Ectodermal cell (in vitro differentiated cells): ENCODE data around the gene CIDEC.
"Not testable (repeated sequence)": the region's sequence is repeated elsewhere in the genome, so short reads cannot be mapped to it uniquely, and the experiment has no call there.

Source experiments
- H3K27ac ChIP-seq: 2 replicates; pipeline ENCODE4 v1.7.0; 2013; ENCODE audit warnings: mild to moderate bottlenecking, low read depth, low read length; ENCODE audit not compliant: insufficient read depth, poor library complexity, severe bottlenecking
- H3K27me3 ChIP-seq: 2 replicates; pipeline ENCODE4 v1.7.0; 2013; ENCODE audit warnings: mild to moderate bottlenecking, low read length; ENCODE audit not compliant: insufficient read depth, control insufficient read depth, poor library complexity, severe bottlenecking
- H3K36me3 ChIP-seq: one replicate; pipeline ENCODE4 v1.7.0; 2013; ENCODE audit warnings: low read length; ENCODE audit not compliant: control insufficient read depth, insufficient read depth
- H3K4me1 ChIP-seq: one replicate; pipeline ENCODE4 v1.7.0; 2013; ENCODE audit warnings: low read length; ENCODE audit not compliant: control insufficient read depth, insufficient read depth
- H3K4me3 ChIP-seq: 2 replicates; pipeline ENCODE4 v1.7.0; 2013; ENCODE audit warnings: low read depth, low read length, control low read depth; ENCODE audit not compliant: insufficient read depth
- H3K9me3 ChIP-seq: 2 replicates; pipeline ENCODE4 v1.7.0; 2013; ENCODE audit warnings: mild to moderate bottlenecking, low read length, moderate library complexity; ENCODE audit not compliant: control insufficient read depth
- whole genome bisulfite sequencing, 2 experiments: methylation state at CpG; one replicate each; pipeline ENCODE4 v1.1.7; 2013; ENCODE audit warnings: missing lambda C conversion rate in 2 of 2; 5-methylcytosine and 5-hydroxymethylcytosine counted together

CIDEC gene

DNA sequence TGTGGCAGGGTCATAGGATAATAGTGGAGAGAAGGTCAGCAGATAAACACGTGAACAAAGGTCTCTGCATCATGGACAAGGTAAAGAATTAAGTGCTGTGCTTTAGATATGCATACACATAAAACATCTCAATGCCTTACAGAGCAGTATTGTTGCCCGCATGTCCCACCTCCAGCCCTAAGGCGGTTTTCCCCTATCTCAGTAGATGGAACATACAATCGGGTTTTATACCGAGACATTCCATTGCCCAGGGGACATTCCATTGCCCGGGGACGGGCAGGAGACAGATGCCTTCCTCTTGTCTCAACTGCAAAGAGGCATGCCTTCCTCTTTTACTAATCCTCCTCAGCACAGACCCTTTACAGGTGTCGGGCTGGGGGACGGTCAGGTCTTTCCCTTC is 32.2 kb downstream of the CIDEC start:
- not testable (repeated sequence) for H3K4me1 ChIP-seq, H3K27ac ChIP-seq, H3K4me3 ChIP-seq, H3K9me3 ChIP-seq, H3K36me3 ChIP-seq, H3K27me3 ChIP-seq
- 50 to 60% methylated on average over 6 to 7 of the region's 9 CpGs for WGBS, 2 experiments

DNA sequence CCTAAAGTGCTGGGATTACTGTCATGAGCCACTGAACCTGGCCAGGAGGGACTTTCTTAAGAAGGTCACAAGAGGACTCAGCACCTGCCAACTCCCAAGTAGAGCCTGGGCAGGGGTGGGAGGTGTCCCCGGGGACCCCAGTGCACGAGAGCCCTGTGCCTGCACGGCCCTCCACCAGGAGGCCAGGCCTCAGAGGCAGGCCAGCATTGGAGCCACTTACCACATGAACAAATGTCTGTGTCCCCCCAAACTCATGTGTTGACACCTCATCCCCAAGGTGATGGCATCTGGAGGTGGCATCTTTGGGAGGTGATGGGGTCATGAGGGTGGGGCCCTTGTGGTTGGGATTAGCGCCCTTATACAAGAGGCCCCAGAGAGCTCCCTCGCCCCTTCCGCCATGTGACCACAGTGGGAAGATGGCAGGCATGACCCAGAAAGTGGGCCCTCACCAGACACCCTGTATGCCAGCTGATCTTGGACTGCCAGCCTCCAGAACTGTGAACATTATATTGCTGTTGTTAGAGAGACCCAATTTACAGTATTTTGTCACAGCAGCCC is 33.0 kb downstream of the CIDEC start:
- Histone ChIP-seq H3K27ac (no peak overlapping the region), H3K27me3 (no peaks in the 10 kb centered on the region), H3K36me3 (no peaks in the 10 kb centered on the region), H3K9me3 (no peaks in the 10 kb centered on the region), H3K4me1 (no peaks in the 10 kb centered on the region), H3K4me3 (no peak overlapping the region)
- WGBS, 2 experiments, result 94 to 95% methylated on average over 6 of the region's 6 CpGs

DNA sequence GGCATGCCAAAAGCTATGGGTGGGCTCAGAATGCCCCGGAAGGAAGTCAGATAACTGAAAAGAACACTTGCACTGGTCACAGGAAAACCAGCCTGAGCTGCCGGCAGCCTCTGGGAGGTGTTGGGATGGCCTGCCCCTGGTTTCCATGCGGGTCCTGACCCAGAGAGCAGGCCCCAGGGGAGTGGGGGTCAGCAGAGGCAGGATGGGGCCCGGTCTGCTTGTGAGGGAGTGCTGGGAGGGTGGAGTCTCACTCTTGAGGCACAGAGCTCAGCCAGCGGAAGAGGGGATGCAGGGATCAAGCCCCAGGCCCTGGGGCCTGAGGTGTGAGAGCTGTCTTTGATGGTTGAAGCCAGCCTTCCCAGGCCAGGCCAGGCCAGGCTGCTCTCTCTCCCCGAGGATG is 33.8 kb downstream of the CIDEC start:
- no peak overlapping the region for H3K4me3 ChIP-seq
- no peak overlapping the region for H3K27ac ChIP-seq
- WGBS, 2 experiments, result 91 to 92% methylated on average over 6 of the region's 6 CpGs
- H3K27me3 ChIP-seq, result no peaks in the 10 kb centered on the region
- H3K4me1 ChIP-seq, result no peaks in the 10 kb centered on the region
- H3K9me3 ChIP-seq, result no peaks in the 10 kb centered on the region
- H3K36me3 ChIP-seq, result peaks cover 2% of the 10 kb centered on the region

DNA sequence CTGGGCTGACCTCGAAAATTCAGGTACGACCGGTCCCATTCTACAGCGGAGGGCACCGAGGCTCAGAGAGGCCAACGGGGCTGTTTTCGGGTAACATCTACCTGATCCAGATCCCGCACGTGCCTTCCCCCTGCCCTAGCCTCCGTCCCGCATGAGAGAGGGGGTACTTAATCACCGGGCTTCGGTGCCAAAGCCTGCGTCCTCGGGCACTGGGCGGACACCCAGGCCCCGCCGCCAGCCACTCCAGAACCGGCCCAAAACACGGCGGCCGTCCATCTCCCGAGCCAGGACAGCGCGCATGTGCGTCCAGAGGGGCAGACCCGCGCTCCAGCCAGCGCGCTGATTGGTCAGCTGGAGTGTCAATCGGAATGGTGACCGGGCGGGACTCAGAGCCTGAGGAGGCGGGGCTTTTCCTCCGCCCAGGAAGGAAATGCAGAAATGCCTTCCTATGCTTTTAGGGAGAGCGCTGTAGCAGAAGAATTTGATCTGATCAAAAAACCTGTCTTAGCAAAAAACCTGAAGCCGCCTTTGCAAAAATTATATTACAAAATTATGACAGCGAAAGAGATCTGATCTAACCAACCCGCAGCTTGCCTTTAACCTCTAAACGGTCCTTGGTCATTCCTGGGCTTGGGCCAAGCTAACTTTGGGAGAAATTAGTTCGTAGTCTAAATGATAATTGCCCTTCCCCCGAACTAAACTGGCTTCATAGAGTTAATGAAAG is 36.2 kb downstream of the CIDEC start, which contains the start of gene RPUSD3:
Gene RPUSD3 (minus strand): TSS at position 294 of the 724 bp plus-strand sequence. CDS start 18 bp downstream, at position 276.
- Histone ChIP-seq H3K9me3 (no peaks in the 10 kb centered on the region), H3K27me3 (no peaks in the 10 kb centered on the region), H3K36me3 (peaks cover 13% of the 10 kb centered on the region), H3K4me3 (peak within 1 kb of the TSS; percentile 73), H3K4me1 (no peaks in the 10 kb centered on the region), H3K27ac (no peak within 1 kb of the TSS)
- WGBS, 2 experiments, result 4% methylated on average over 42 of the region's 42 CpGs

DNA sequence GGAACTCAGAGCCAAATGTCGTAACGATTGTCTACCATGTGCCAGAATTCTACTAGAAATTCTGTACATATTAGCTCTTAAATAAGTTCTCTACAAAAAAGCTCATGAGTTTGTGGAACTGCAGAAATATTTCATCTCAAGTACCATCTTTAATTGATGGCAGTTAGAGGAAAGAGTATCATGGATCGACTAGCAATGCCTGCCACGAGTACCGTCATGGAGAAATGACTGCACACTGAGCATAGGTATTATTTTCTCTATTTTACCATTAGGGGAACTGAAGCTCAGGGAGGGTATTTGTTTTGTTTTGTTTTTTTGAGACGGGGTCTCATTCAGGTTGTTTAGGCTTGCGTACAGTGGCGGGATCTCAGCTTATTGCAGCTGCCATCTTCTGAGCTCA is 39.0 kb downstream of the CIDEC start:
- Histone ChIP-seq H3K27me3 (no peaks in the 10 kb centered on the region), H3K9me3 (no peaks in the 10 kb centered on the region), H3K36me3 (peaks cover 15% of the 10 kb centered on the region), H3K4me1 (no peaks in the 10 kb centered on the region), H3K4me3 (no peak overlapping the region), H3K27ac (no peak overlapping the region)
- WGBS, 2 experiments, result 81 to 84% methylated on average over 8 of the region's 8 CpGs

DNA sequence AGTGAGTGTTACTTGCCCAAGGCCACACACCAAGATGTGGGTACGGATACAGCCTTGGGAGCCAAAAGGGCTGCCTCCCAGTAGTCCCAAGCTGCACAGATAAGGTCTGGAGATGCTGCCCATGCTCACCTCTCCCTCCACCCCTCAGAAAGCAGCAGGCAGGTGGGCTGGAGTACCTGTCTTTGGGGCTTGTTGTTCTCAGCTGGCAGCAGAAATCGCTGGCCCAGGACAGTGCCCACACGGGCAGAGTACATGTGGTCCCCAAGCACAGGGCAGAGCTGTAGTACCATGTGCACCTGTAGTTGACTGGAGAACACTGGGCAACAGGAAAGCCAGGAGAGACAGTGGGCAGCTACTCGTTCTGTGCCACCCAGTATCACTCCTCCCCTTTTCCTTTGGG is 41.2 kb downstream of the CIDEC start:
- Histone ChIP-seq H3K36me3 (peaks cover 15% of the 10 kb centered on the region), H3K9me3 (no peaks in the 10 kb centered on the region), H3K27ac (no peak overlapping the region), H3K27me3 (no peaks in the 10 kb centered on the region), H3K4me3 (no peak overlapping the region), H3K4me1 (no peaks in the 10 kb centered on the region)
- 93 to 95% methylated on average over 4 of the region's 4 CpGs for WGBS, 2 experiments

DNA sequence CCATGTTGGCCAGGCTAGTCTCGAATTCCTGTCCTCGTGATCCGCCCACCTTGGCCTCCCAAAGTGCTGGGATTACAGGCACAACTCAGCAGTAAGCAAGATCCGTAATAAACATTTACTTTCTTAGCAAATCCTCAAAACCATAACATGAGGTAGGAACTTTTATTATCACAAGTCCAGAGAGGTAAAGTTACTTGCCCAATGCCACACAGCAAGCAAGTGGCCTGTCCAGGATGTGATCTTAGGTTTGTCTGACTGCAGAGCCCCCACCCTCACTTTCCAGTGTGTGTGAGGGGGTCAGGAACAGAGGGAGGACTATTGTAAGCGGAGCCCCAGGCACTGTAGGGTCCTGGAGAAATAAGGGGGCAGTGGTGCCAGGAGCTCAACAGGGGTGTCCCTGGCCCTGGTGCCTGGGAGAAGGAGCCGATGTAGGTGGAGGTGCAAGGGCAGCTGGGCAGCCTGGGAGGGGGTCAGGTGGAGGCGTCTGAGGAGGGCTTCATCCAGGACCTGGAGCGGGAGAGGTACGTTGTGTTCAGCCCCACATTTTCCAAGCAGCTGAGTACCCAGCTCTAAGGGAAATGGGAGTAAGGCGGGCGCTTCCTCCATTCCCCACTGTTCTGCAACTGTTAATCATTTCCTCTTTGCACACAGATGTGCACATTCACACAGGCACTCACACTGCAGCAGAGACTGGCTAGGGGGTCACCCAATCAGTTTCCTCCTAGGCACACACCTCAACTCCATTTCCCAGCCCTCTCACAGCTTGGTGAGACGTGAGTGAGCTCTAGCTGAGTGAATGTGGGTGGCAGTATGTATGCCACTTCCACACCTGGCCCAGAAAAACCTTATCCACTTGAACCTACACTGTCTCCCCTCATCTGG is 42.1 kb downstream of the CIDEC start:
- Histone ChIP-seq H3K4me1 (no peaks in the 10 kb centered on the region), H3K27ac (no peak overlapping the region), H3K4me3 (no peak overlapping the region), H3K27me3 (no peaks in the 10 kb centered on the region), H3K9me3 (no peaks in the 10 kb centered on the region), H3K36me3 (peaks cover 15% of the 10 kb centered on the region)
- 92 to 96% methylated on average over 11 to 12 of the region's 12 CpGs for WGBS, 2 experiments

DNA sequence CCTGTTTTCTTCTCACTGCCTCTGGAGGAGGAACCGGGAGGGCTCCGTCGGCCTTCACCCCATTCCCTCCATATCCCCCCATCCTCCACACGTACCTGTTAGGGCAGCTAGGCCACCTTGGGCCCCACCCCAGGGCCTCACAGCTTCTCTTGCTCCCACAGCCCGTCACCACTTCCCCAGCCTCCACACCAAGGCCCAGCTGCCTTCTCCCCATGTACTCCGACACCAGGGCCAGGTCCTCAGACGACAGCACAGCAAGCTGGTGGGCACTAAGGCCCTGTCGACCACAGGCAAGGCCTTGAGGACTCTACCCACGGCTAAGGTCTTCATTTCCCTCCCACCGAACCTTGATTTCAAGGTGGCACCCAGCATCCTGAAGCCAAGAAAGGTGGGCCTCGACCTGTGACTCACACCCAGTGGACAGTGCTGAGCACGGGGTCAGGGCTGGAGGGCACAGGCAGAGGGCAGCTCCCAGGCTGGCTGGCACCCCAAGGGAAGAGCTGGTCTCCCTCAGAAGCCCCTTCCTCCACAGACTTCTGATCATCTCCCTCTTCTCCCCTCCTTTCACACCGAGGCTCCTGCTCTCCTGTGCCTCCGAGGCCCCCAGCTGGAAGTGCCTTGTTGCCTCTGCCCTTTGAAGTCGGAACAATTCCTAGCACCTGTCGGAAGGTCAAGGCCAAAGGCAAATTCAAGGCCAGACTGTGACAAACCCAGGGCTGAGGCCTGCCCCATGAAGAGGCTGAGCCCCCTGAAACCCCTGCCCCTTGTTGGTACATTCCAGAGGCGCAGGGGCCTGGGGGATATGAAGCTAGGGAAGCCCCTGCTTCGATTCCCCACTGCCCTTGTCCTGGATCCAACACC is 45.3 kb downstream of the CIDEC start:
- Histone ChIP-seq H3K4me3 (no peak overlapping the region), H3K9me3 (no peaks in the 10 kb centered on the region), H3K36me3 (peaks cover 8% of the 10 kb centered on the region), H3K27ac (no peak overlapping the region), H3K4me1 (no peaks in the 10 kb centered on the region), H3K27me3 (no peaks in the 10 kb centered on the region)
- 91% methylated on average over 18 of the region's 18 CpGs for WGBS, 2 experiments

DNA sequence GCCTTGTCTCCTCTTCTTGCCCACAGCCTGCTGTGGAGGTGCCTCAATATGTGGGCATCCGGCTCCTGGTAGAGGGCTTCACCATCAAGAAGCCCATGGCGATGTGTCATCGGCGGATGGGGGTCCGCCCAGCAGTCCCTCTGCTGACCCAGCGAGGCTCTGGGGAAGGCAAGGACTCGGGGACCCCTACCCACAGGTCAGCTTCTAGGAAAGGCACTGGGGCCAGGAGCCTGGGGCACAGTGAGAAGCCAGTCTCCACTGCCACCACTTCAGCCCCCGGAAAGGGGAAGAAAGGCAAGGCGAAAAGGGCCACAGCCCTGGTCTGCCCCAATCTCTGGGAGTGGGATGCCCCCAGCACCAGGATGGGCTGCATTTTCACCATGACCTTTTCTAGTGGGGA is 47.0 kb downstream of the CIDEC start:
- Histone ChIP-seq H3K4me1 (no peaks in the 10 kb centered on the region), H3K9me3 (no peaks in the 10 kb centered on the region), H3K4me3 (no peak overlapping the region), H3K36me3 (no peaks in the 10 kb centered on the region), H3K27ac (no peak overlapping the region), H3K27me3 (no peaks in the 10 kb centered on the region)
- 95 to 97% methylated on average over 9 of the region's 9 CpGs for WGBS, 2 experiments
